ENCODE data around the gene GPR158.

The GPR158 gene

GRCh38 chr10:25175527-25176420, 973 bp downstream of the GPR158 start:
- Histone ChIP-seq H3K27me3 (ENCODE audit: control insufficient read depth, insufficient read depth, low read length) (peaks cover 43% of the 10 kb centered on the region), H3K9me3 (ENCODE audit: control insufficient read depth, low read length) (no peaks in the 10 kb centered on the region), H3K9ac (ENCODE audit: low read length) (no peak overlapping the region), H3K4me1 (ENCODE audit: control insufficient read depth, insufficient read depth, low read length) (peaks cover 22% of the 10 kb centered on the region), H3K36me3 (ENCODE audit: control insufficient read depth, insufficient read depth, low read length) (no peaks in the 10 kb centered on the region), H3K4me3 (ENCODE audit: low read length) (peak overlapping the region; percentile 60)

DNA sequence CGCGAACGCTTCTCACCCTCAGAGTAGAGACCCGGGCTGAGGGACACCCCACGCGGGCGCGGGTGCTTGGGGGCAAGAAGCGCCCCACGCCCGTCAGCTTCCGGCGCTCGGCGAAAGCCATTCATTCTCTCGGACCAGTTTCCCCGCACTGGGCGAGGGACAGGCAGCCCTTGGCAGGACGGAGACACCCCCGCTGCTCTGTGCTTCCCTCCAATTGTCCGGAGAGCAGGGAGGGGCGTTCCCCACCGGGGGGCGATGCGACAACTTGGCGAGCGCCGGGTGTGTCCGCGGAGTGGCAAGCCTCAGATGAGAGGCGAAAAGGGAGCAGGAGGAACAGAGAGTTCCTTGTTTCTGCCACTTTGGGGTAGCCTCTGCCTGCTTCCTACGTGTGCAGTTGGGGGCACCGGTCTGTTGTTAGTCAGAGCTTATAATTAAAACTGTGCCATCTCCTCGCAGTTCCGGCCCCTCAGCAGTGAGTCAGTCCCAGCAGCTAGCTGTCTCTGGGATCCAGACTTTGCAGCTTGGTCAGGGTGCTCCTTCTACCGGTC, 1.7 kb downstream of the GPR158 start:
- H3K27me3 ChIP-seq (ENCODE audit: control insufficient read depth, insufficient read depth, low read length), result peaks cover 43% of the 10 kb centered on the region
- H3K4me1 ChIP-seq (ENCODE audit: control insufficient read depth, insufficient read depth, low read length), result peaks cover 22% of the 10 kb centered on the region
- no peak overlapping the region for H3K4me3 ChIP-seq (ENCODE audit: low read length)
- H3K36me3 ChIP-seq (ENCODE audit: control insufficient read depth, insufficient read depth, low read length), result no peaks in the 10 kb centered on the region
- no peak overlapping the region for H3K9ac ChIP-seq (ENCODE audit: low read length)
- H3K9me3 ChIP-seq (ENCODE audit: control insufficient read depth, low read length), result no peaks in the 10 kb centered on the region

- Histone ChIP-seq H3K36me3 (ENCODE audit: control insufficient read depth, insufficient read depth, low read length) (no peaks in the 10 kb centered on the region), H3K4me3 (ENCODE audit: low read length) (no peak overlapping the region), H3K9ac (ENCODE audit: low read length) (no peak overlapping the region), H3K4me1 (ENCODE audit: control insufficient read depth, insufficient read depth, low read length) (peaks cover 22% of the 10 kb centered on the region), H3K27me3 (ENCODE audit: control insufficient read depth, insufficient read depth, low read length) (peaks cover 43% of the 10 kb centered on the region), H3K9me3 (ENCODE audit: control insufficient read depth, low read length) (no peaks in the 10 kb centered on the region)
Observed at GRCh38 chr10:25177093-25177753, 2.4 kb downstream of the GPR158 start.

GRCh38 chr10:25177754-25178135, 2.9 kb downstream of the GPR158 start:
- Histone ChIP-seq H3K9me3 (ENCODE audit: control insufficient read depth, low read length) (no peaks in the 10 kb centered on the region), H3K36me3 (ENCODE audit: control insufficient read depth, insufficient read depth, low read length) (no peaks in the 10 kb centered on the region), H3K4me3 (ENCODE audit: low read length) (no peak overlapping the region), H3K4me1 (ENCODE audit: control insufficient read depth, insufficient read depth, low read length) (peaks cover 22% of the 10 kb centered on the region), H3K27me3 (ENCODE audit: control insufficient read depth, insufficient read depth, low read length) (peaks cover 43% of the 10 kb centered on the region), H3K9ac (ENCODE audit: low read length) (no peak overlapping the region)

- H3K36me3 ChIP-seq (ENCODE audit: control insufficient read depth, insufficient read depth, low read length), result no peaks in the 10 kb centered on the region
- H3K4me3 ChIP-seq (ENCODE audit: low read length), result no peak overlapping the region
- H3K9ac ChIP-seq (ENCODE audit: low read length), result no peak overlapping the region
- peaks cover 22% of the 10 kb centered on the region for H3K4me1 ChIP-seq (ENCODE audit: control insufficient read depth, insufficient read depth, low read length)
- H3K27me3 ChIP-seq (ENCODE audit: control insufficient read depth, insufficient read depth, low read length), result peaks cover 40% of the 10 kb centered on the region
- H3K9me3 ChIP-seq (ENCODE audit: control insufficient read depth, low read length), result no peaks in the 10 kb centered on the region
Observed at GRCh38 chr10:25178411-25178810, 3.6 kb downstream of the GPR158 start.

DNA sequence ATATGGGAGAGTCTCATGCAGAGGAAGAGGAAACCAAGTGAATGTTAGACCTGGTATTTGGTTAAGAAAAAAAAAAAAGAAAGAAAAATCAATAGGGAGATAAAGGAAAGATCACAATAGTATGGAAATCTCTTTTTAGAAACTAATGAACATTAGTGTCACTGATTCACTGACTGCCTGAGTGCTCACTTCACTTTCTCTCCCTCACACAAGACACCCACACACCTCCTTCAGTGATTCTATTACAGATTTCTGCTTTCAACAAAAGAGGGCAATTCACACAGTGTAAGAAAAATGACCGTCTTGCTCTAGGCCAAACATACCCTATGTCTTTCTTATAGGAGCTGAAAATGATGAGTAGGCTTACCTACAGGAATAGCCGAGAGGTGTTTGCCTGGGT, 6.0 kb downstream of the GPR158 start:
- H3K4me1 ChIP-seq (ENCODE audit: control insufficient read depth, insufficient read depth, low read length), result peaks cover 9% of the 10 kb centered on the region
- peaks cover 30% of the 10 kb centered on the region for H3K27me3 ChIP-seq (ENCODE audit: control insufficient read depth, insufficient read depth, low read length)
- no peaks in the 10 kb centered on the region for H3K36me3 ChIP-seq (ENCODE audit: control insufficient read depth, insufficient read depth, low read length)
- no peak overlapping the region for H3K9ac ChIP-seq (ENCODE audit: low read length)
- H3K9me3 ChIP-seq (ENCODE audit: control insufficient read depth, low read length), result no peaks in the 10 kb centered on the region
- no peak overlapping the region for H3K4me3 ChIP-seq (ENCODE audit: low read length)

DNA sequence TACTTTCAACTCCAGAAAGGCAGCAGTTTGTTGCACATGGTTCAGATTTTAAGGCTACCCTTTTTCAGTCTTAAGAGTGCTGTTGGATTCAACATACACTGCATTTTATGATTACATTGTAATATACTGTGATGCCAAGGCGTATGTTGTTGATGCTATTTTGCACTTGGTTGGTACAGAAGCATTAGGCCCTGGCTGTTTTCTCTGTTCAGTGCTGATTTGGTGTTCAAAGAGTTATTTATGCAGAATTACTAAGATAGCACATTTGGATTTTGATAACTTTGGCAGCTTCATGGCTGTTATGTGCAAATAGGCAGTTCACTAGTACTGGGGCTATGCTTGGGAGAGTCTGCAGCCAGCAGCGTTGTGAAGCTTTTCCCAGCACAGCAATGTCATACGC, 7.8 kb downstream of the GPR158 start:
- H3K9ac ChIP-seq (ENCODE audit: low read length), result no peak overlapping the region
- no peaks in the 10 kb centered on the region for H3K36me3 ChIP-seq (ENCODE audit: control insufficient read depth, insufficient read depth, low read length)
- H3K9me3 ChIP-seq (ENCODE audit: control insufficient read depth, low read length), result no peaks in the 10 kb centered on the region

GRCh38 chr10:25191162-25191895, 16.5 kb downstream of the GPR158 start:
- no peaks in the 10 kb centered on the region for H3K4me1 ChIP-seq (ENCODE audit: control insufficient read depth, insufficient read depth, low read length)
- H3K9ac ChIP-seq (ENCODE audit: low read length), result no peak overlapping the region
- H3K9me3 ChIP-seq (ENCODE audit: control insufficient read depth, low read length), result no peaks in the 10 kb centered on the region
- H3K36me3 ChIP-seq (ENCODE audit: control insufficient read depth, insufficient read depth, low read length), result no peaks in the 10 kb centered on the region
- no peak overlapping the region for H3K4me3 ChIP-seq (ENCODE audit: low read length)
- H3K27me3 ChIP-seq (ENCODE audit: control insufficient read depth, insufficient read depth, low read length), result no peaks in the 10 kb centered on the region

More for the DNA sequence above, 7.8 kb downstream of the GPR158 start:
- Histone ChIP-seq H3K4me3 (ENCODE audit: low read length) (no peak overlapping the region), H3K27me3 (ENCODE audit: control insufficient read depth, insufficient read depth, low read length) (peaks cover 11% of the 10 kb centered on the region), H3K4me1 (ENCODE audit: control insufficient read depth, insufficient read depth, low read length) (no peaks in the 10 kb centered on the region)

DNA sequence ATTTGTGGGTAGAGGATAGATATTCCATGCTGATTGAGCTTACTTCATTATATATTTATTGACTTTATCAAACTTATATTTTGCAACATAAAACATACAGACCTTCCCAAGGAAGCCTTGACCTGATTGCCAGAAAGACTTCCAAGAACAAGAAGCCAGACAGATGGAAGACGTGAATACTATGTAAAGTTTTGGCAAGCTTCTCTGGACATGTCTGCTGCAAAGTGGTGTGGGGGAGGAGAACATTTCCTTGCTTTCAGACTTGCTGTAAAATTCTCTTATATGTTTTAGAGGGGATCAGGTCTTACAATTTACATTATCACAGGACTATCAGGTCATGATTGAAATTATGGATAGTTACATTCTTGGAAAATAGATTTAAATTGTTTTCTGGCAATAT, 23.4 kb downstream of the GPR158 start:
- no peaks in the 10 kb centered on the region for H3K36me3 ChIP-seq (ENCODE audit: control insufficient read depth, insufficient read depth, low read length)
- no peaks in the 10 kb centered on the region for H3K9me3 ChIP-seq (ENCODE audit: control insufficient read depth, low read length)
- no peaks in the 10 kb centered on the region for H3K4me1 ChIP-seq (ENCODE audit: control insufficient read depth, insufficient read depth, low read length)
- no peak overlapping the region for H3K4me3 ChIP-seq (ENCODE audit: low read length)
- H3K9ac ChIP-seq (ENCODE audit: low read length), result no peak overlapping the region
- H3K27me3 ChIP-seq (ENCODE audit: control insufficient read depth, insufficient read depth, low read length), result no peaks in the 10 kb centered on the region

- H3K4me3 ChIP-seq (ENCODE audit: low read length), result no peak overlapping the region
- no peaks in the 10 kb centered on the region for H3K4me1 ChIP-seq (ENCODE audit: control insufficient read depth, insufficient read depth, low read length)
- no peaks in the 10 kb centered on the region for H3K36me3 ChIP-seq (ENCODE audit: control insufficient read depth, insufficient read depth, low read length)
- no peaks in the 10 kb centered on the region for H3K9me3 ChIP-seq (ENCODE audit: control insufficient read depth, low read length)
- no peaks in the 10 kb centered on the region for H3K27me3 ChIP-seq (ENCODE audit: control insufficient read depth, insufficient read depth, low read length)
- no peak overlapping the region for H3K9ac ChIP-seq (ENCODE audit: low read length)
Observed at GRCh38 chr10:25206693-25207414, 32.1 kb downstream of the GPR158 start.

- no peaks in the 10 kb centered on the region for H3K27me3 ChIP-seq (ENCODE audit: control insufficient read depth, insufficient read depth, low read length)
- no peaks in the 10 kb centered on the region for H3K4me1 ChIP-seq (ENCODE audit: control insufficient read depth, insufficient read depth, low read length)
- H3K9ac ChIP-seq (ENCODE audit: low read length), result no peak overlapping the region
- no peaks in the 10 kb centered on the region for H3K9me3 ChIP-seq (ENCODE audit: control insufficient read depth, low read length)
- no peak overlapping the region for H3K4me3 ChIP-seq (ENCODE audit: low read length)
- H3K36me3 ChIP-seq (ENCODE audit: control insufficient read depth, insufficient read depth, low read length), result no peaks in the 10 kb centered on the region
Observed at GRCh38 chr10:25209618-25210017, 34.8 kb downstream of the GPR158 start.

Measured in mucosa of stomach (tissue), 1 donor.